ENCODE measurements around the gene NUDT22.

DNA sequence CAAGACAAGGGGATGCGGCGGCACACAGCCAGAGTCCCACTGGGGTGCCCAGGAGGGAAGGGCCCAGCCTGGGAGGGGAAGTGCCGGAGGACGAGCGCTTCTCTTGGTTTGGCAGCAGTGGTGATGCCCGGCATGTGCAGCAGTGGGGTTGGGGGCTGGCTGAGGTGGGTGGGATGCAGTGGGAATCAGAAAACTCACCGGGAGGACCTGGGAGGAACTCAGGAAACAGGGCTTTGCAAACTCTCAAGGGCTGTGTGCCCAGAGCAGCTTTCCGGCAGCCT lies 16.6 kb upstream of the NUDT22 start:
- TF ChIP-seq MAX (IDR thresholded peaks at IDR 0.05; ENCODE audit: low read depth, low read length) = no peak
- TF ChIP-seq, protein P1, sequence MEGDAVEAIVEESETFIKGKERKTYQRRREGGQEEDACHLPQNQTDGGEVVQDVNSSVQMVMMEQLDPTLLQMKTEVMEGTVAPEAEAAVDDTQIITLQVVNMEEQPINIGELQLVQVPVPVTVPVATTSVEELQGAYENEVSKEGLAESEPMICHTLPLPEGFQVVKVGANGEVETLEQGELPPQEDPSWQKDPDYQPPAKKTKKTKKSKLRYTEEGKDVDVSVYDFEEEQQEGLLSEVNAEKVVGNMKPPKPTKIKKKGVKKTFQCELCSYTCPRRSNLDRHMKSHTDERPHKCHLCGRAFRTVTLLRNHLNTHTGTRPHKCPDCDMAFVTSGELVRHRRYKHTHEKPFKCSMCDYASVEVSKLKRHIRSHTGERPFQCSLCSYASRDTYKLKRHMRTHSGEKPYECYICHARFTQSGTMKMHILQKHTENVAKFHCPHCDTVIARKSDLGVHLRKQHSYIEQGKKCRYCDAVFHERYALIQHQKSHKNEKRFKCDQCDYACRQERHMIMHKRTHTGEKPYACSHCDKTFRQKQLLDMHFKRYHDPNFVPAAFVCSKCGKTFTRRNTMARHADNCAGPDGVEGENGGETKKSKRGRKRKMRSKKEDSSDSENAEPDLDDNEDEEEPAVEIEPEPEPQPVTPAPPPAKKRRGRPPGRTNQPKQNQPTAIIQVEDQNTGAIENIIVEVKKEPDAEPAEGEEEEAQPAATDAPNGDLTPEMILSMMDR (IDR thresholded peaks at IDR 0.05; ENCODE audit: low read depth, low read length) = no peak
- no peak for TF ChIP-seq POLR2A (IDR thresholded peaks at IDR 0.05; ENCODE audit: extremely low read depth, insufficient read length)
- TF ChIP-seq MYC (IDR thresholded peaks at IDR 0.05; ENCODE audit: low read depth, low read length) = no peak
